GM23248 (cell line): ENCODE measurements around the gene CASQ2.

Experiments used
- EZH2 ChIP-seq: fragments of 200-600 bp; sonication (generic); IDR thresholded peaks from 2 replicates; pipeline ENCODE4 v1.6.1; 2018; ENCODE audit warnings: antibody characterized with exemption, mild to moderate bottlenecking; ENCODE audit not compliant: insufficient read depth, poor library complexity, severe bottlenecking
- EZH2phosphoT487 ChIP-seq: fragments of 200-600 bp; sonication (generic); IDR thresholded peaks from 2 replicates; pipeline ENCODE4 v1.6.1; 2018; ENCODE audit warnings: antibody characterized with exemption, moderate library complexity, mild to moderate bottlenecking, low read depth; ENCODE audit not compliant: insufficient read depth

GRCh38 chr1:115685029-115685705, 83.3 kb downstream of the CASQ2 start:
- TF ChIP-seq EZH2phosphoT487 (no peak), EZH2 (no peak)
